Measurements from ENCODE around the gene ZNF618. TPM values are rescaled to one million over a fixed set of nuclear protein-coding genes. Genes with fewer than 3 reads are reported as not detected.

Gene ZNF618
- total RNA-seq, 1 experiment from 2014 or later: 22.0 TPM

- TF ChIP-seq, protein P1, sequence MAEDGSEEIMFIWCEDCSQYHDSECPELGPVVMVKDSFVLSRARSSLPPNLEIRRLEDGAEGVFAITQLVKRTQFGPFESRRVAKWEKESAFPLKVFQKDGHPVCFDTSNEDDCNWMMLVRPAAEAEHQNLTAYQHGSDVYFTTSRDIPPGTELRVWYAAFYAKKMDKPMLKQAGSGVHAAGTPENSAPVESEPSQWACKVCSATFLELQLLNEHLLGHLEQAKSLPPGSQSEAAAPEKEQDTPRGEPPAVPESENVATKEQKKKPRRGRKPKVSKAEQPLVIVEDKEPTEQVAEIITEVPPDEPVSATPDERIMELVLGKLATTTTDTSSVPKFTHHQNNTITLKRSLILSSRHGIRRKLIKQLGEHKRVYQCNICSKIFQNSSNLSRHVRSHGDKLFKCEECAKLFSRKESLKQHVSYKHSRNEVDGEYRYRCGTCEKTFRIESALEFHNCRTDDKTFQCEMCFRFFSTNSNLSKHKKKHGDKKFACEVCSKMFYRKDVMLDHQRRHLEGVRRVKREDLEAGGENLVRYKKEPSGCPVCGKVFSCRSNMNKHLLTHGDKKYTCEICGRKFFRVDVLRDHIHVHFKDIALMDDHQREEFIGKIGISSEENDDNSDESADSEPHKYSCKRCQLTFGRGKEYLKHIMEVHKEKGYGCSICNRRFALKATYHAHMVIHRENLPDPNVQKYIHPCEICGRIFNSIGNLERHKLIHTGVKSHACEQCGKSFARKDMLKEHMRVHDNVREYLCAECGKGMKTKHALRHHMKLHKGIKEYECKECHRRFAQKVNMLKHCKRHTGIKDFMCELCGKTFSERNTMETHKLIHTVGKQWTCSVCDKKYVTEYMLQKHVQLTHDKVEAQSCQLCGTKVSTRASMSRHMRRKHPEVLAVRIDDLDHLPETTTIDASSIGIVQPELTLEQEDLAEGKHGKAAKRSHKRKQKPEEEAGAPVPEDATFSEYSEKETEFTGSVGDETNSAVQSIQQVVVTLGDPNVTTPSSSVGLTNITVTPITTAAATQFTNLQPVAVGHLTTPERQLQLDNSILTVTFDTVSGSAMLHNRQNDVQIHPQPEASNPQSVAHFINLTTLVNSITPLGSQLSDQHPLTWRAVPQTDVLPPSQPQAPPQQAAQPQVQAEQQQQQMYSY (CRISPR knock-in tag; IDR thresholded peaks at IDR 0.05): no peak
Observed at GRCh38 chr9:113888976-113889375, 12.9 kb downstream of the ZNF618 start (continued).

GRCh38 chr9:113890704-113891103 is 14.6 kb downstream of the ZNF618 start:
- no peak for DNase-seq (ENCODE audit: low spot score)
- Mint-ChIP-seq H3K36me3 (peaks cover 23% of the 10 kb centered on the region), H3K27me3 (ENCODE audit: low read depth) (no peaks in the 10 kb centered on the region; the same call in 1 of the 2 replicates), H3K4me1 (peaks cover 28% of the 10 kb centered on the region), H3K9me3 (peaks cover 22% of the 10 kb centered on the region), H3K4me3 (no peak overlapping the region), H3K27ac (no peak overlapping the region)
- ATAC-seq: no peak
- POLR2A ChIA-PET: no interaction called here
- TF ChIP-seq ZNF423 (CRISPR knock-in tag; IDR thresholded peaks at IDR 0.05) (no peak), ZNF232 (CRISPR knock-in tag; IDR thresholded peaks at IDR 0.05) (no peak), ZNF317 (CRISPR knock-in tag; IDR thresholded peaks at IDR 0.05; ENCODE audit: borderline replicate concordance, low read depth) (no peak), NFYB (CRISPR knock-in tag; conservative IDR thresholded peaks at IDR 0.05; ENCODE audit: low read depth) (no peak), NR1H2 (CRISPR knock-in tag; IDR thresholded peaks at IDR 0.05) (no peak), MXD4 (CRISPR knock-in tag; IDR thresholded peaks at IDR 0.05; ENCODE audit: borderline replicate concordance) (no peak), ZNF416 (CRISPR knock-in tag; IDR thresholded peaks at IDR 0.05) (no peak)
- TF ChIP-seq, protein P2, sequence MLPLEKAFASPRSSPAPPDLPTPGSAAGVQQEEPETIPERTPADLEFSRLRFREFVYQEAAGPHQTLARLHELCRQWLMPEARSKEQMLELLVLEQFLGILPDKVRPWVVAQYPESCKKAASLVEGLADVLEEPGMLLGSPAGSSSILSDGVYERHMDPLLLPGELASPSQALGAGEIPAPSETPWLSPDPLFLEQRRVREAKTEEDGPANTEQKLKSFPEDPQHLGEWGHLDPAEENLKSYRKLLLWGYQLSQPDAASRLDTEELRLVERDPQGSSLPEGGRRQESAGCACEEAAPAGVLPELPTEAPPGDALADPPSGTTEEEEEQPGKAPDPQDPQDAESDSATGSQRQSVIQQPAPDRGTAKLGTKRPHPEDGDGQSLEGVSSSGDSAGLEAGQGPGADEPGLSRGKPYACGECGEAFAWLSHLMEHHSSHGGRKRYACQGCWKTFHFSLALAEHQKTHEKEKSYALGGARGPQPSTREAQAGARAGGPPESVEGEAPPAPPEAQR (CRISPR knock-in tag; IDR thresholded peaks at IDR 0.05): no peak
- TF ChIP-seq, protein P3, sequence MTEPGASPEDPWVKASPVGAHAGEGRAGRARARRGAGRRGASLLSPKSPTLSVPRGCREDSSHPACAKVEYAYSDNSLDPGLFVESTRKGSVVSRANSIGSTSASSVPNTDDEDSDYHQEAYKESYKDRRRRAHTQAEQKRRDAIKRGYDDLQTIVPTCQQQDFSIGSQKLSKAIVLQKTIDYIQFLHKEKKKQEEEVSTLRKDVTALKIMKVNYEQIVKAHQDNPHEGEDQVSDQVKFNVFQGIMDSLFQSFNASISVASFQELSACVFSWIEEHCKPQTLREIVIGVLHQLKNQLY (CRISPR knock-in tag; IDR thresholded peaks at IDR 0.05): no peak
- CTCF ChIA-PET: no interaction called here

GRCh38 chr9:113892861-113893491 is 16.9 kb downstream of the ZNF618 start:
- H3K36me3 Mint-ChIP-seq: peaks cover 23% of the 10 kb centered on the region
- no peaks in the 10 kb centered on the region; the same call in 1 of the 2 replicates for H3K27me3 Mint-ChIP-seq (ENCODE audit: low read depth)
- DNase-seq (ENCODE audit: low spot score) (no peak), ATAC-seq (no peak)
- no peak overlapping the region for H3K27ac Mint-ChIP-seq
- peaks cover 8% of the 10 kb centered on the region for H3K4me1 Mint-ChIP-seq
- POLR2A ChIA-PET: no interaction called here
- peaks cover 22% of the 10 kb centered on the region for H3K9me3 Mint-ChIP-seq
- no peak overlapping the region for H3K4me3 Mint-ChIP-seq
- CTCF ChIA-PET: no interaction called here
- TF ChIP-seq, protein P4, sequence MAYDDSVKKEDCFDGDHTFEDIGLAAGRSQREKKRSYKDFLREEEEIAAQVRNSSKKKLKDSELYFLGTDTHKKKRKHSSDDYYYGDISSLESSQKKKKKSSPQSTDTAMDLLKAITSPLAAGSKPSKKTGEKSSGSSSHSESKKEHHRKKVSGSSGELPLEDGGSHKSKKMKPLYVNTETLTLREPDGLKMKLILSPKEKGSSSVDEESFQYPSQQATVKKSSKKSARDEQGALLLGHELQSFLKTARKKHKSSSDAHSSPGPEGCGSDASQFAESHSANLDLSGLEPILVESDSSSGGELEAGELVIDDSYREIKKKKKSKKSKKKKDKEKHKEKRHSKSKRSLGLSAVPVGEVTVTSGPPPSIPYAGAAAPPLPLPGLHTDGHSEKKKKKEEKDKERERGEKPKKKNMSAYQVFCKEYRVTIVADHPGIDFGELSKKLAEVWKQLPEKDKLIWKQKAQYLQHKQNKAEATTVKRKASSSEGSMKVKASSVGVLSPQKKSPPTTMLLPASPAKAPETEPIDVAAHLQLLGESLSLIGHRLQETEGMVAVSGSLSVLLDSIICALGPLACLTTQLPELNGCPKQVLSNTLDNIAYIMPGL (CRISPR knock-in tag; IDR thresholded peaks at IDR 0.05): no peak
- TF ChIP-seq, protein P5, sequence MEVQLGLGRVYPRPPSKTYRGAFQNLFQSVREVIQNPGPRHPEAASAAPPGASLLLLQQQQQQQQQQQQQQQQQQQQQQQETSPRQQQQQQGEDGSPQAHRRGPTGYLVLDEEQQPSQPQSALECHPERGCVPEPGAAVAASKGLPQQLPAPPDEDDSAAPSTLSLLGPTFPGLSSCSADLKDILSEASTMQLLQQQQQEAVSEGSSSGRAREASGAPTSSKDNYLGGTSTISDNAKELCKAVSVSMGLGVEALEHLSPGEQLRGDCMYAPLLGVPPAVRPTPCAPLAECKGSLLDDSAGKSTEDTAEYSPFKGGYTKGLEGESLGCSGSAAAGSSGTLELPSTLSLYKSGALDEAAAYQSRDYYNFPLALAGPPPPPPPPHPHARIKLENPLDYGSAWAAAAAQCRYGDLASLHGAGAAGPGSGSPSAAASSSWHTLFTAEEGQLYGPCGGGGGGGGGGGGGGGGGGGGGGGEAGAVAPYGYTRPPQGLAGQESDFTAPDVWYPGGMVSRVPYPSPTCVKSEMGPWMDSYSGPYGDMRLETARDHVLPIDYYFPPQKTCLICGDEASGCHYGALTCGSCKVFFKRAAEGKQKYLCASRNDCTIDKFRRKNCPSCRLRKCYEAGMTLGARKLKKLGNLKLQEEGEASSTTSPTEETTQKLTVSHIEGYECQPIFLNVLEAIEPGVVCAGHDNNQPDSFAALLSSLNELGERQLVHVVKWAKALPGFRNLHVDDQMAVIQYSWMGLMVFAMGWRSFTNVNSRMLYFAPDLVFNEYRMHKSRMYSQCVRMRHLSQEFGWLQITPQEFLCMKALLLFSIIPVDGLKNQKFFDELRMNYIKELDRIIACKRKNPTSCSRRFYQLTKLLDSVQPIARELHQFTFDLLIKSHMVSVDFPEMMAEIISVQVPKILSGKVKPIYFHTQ (CRISPR knock-in tag; IDR thresholded peaks at IDR 0.05): no peak
- TF ChIP-seq SP1 (CRISPR knock-in tag; conservative IDR thresholded peaks at IDR 0.05) (no peak), GRHL2 (CRISPR knock-in tag; IDR thresholded peaks at IDR 0.05; ENCODE audit: insufficient replicate concordance, severe bottlenecking) (no peak), GTF2I (CRISPR knock-in tag; conservative IDR thresholded peaks at IDR 0.05) (no peak)
- TF ChIP-seq, protein P6, sequence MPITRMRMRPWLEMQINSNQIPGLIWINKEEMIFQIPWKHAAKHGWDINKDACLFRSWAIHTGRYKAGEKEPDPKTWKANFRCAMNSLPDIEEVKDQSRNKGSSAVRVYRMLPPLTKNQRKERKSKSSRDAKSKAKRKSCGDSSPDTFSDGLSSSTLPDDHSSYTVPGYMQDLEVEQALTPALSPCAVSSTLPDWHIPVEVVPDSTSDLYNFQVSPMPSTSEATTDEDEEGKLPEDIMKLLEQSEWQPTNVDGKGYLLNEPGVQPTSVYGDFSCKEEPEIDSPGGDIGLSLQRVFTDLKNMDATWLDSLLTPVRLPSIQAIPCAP (CRISPR knock-in tag; IDR thresholded peaks at IDR 0.05): no peak
- TF ChIP-seq, protein P7, sequence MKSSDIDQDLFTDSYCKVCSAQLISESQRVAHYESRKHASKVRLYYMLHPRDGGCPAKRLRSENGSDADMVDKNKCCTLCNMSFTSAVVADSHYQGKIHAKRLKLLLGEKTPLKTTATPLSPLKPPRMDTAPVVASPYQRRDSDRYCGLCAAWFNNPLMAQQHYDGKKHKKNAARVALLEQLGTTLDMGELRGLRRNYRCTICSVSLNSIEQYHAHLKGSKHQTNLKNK (CRISPR knock-in tag; IDR thresholded peaks at IDR 0.05): no peak
- TF ChIP-seq, protein P8, sequence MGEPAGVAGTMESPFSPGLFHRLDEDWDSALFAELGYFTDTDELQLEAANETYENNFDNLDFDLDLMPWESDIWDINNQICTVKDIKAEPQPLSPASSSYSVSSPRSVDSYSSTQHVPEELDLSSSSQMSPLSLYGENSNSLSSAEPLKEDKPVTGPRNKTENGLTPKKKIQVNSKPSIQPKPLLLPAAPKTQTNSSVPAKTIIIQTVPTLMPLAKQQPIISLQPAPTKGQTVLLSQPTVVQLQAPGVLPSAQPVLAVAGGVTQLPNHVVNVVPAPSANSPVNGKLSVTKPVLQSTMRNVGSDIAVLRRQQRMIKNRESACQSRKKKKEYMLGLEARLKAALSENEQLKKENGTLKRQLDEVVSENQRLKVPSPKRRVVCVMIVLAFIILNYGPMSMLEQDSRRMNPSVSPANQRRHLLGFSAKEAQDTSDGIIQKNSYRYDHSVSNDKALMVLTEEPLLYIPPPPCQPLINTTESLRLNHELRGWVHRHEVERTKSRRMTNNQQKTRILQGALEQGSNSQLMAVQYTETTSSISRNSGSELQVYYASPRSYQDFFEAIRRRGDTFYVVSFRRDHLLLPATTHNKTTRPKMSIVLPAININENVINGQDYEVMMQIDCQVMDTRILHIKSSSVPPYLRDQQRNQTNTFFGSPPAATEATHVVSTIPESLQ (CRISPR knock-in tag; IDR thresholded peaks at IDR 0.05): no peak
- TF ChIP-seq, protein P3 (CRISPR knock-in tag; IDR thresholded peaks at IDR 0.05): no peak
